Measurements from ENCODE around the gene FHIP2A.

FHIP2A gene

DNA sequence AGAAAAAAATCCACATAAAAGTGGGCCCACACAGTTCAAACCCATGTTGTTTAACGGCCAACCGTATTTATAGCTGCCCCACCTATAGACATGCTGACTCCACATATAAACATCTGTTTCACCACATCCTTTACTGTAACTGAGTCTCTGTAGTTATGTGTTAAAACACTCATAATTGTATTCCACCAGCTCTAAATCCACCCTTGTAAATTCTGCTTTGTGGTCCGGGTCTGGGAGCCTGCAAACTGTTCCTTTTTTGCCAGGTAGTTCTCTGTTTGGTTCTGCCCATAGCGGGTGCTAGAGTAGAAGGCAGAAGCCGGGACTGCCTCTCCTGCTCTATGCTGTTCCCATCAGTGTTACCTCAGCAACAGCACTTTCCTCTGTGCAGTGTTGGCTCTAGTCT lies 20.2 kb upstream of the FHIP2A start:
- H3K27ac ChIP-seq (replicated peaks), result no peak overlapping the region
- H3K4me3 ChIP-seq (replicated peaks; ENCODE audit: insufficient read depth, low read length), result no peak overlapping the region
- no peak for DNase-seq (ENCODE audit: low read depth in 1 of 2, low spot score in 1 of 2)
- H3K27me3 ChIP-seq (ENCODE audit: insufficient read depth, poor library complexity, severe bottlenecking), result peaks cover 5% of the 10 kb centered on the region
- TF ChIP-seq POLR2AphosphoS5 (IDR thresholded peaks at IDR 0.05; ENCODE audit: low read depth), result no peak
- TF ChIP-seq GABPA (IDR thresholded peaks at IDR 0.05; ENCODE audit: low read depth), result no peak
- TF ChIP-seq, protein P1, sequence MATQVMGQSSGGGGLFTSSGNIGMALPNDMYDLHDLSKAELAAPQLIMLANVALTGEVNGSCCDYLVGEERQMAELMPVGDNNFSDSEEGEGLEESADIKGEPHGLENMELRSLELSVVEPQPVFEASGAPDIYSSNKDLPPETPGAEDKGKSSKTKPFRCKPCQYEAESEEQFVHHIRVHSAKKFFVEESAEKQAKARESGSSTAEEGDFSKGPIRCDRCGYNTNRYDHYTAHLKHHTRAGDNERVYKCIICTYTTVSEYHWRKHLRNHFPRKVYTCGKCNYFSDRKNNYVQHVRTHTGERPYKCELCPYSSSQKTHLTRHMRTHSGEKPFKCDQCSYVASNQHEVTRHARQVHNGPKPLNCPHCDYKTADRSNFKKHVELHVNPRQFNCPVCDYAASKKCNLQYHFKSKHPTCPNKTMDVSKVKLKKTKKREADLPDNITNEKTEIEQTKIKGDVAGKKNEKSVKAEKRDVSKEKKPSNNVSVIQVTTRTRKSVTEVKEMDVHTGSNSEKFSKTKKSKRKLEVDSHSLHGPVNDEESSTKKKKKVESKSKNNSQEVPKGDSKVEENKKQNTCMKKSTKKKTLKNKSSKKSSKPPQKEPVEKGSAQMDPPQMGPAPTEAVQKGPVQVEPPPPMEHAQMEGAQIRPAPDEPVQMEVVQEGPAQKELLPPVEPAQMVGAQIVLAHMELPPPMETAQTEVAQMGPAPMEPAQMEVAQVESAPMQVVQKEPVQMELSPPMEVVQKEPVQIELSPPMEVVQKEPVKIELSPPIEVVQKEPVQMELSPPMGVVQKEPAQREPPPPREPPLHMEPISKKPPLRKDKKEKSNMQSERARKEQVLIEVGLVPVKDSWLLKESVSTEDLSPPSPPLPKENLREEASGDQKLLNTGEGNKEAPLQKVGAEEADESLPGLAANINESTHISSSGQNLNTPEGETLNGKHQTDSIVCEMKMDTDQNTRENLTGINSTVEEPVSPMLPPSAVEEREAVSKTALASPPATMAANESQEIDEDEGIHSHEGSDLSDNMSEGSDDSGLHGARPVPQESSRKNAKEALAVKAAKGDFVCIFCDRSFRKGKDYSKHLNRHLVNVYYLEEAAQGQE (IDR thresholded peaks at IDR 0.05; ENCODE audit: insufficient replicate concordance, low read depth), result no peak
- no peak for TF ChIP-seq SPI1 (IDR thresholded peaks at IDR 0.05; ENCODE audit: borderline replicate concordance, low read depth)
- no peak for TF ChIP-seq CTCF (IDR thresholded peaks at IDR 0.05; ENCODE audit: insufficient read depth, low read length)

DNA sequence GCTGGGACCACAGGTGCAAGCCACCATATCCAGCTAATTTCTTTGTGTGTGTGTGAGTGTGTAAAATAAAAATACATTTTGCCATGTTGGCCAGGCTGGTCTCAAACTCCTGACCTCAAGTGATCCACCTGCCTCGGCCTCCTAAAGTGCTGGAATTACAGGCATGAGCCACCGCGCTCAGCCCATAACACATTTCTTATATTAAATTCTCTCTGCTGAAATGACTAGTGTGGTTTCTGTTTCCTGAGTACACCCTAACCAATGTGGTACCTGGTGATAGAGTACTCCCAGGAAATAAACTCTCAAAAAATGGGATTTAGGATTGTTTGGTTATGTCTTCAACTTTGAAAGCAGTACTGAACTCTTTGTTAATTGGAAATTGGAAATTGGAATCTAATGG lies 19.4 kb upstream of the FHIP2A start:
- no peak for TF ChIP-seq SPI1 (IDR thresholded peaks at IDR 0.05; ENCODE audit: borderline replicate concordance, low read depth)
- no peak for DNase-seq (ENCODE audit: low read depth in 1 of 2, low spot score in 1 of 2)
- H3K27ac ChIP-seq (replicated peaks), result no peak overlapping the region
- H3K27me3 ChIP-seq (ENCODE audit: insufficient read depth, poor library complexity, severe bottlenecking), result peaks cover 5% of the 10 kb centered on the region
- no peak overlapping the region for H3K4me3 ChIP-seq (replicated peaks; ENCODE audit: insufficient read depth, low read length)

DNA sequence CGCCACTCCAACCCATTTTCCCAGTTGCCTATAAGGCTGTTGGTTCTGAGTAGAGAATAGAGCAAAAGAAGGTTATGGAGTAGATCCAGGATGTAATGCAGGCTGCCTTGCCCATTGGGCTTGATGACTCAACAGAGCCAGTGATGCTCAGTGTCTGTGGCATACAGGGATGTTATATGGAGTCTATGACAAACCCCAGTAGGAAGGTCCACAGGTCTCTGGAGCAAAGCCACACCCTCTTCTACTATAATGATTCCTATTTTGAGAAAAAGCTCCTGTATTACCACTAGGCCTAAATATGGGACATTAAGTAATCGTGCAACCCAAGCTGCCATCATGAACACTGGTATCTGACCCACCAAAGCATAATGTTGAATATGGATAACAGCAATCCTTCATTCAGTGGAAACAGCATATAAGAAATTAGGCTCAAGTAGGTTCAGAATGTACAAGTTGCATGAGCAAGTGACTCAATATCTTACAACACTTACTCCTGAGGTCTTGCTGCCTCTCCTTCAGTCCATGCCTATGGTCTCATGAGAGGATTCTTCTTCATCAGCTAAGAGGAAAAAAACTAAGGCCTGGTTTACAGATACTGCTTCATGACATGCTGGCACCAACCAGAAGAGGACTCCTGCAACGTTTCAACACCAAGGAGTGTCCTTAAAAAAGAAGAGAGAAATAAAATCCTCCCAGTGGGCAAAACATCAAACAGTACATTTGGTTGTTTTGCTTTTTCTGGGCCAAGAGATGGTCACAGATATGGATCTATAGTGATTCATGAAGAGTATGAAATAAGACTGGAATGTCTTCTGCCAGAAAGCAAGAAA lies 14.8 kb upstream of the FHIP2A start:
- Histone ChIP-seq H3K4me3 (replicated peaks; ENCODE audit: insufficient read depth, low read length) (no peak overlapping the region), H3K27ac (replicated peaks) (no peak overlapping the region), H3K27me3 (ENCODE audit: insufficient read depth, poor library complexity, severe bottlenecking) (no peaks in the 10 kb centered on the region)
- DNase-seq (ENCODE audit: low read depth in 1 of 2, low spot score in 1 of 2), result no peak
- TF ChIP-seq, protein P1 (IDR thresholded peaks at IDR 0.05; ENCODE audit: insufficient replicate concordance, low read depth), result no peak
- no peak for TF ChIP-seq GABPA (IDR thresholded peaks at IDR 0.05; ENCODE audit: low read depth)
- TF ChIP-seq SPI1 (IDR thresholded peaks at IDR 0.05; ENCODE audit: borderline replicate concordance, low read depth), result no peak
- no peak for TF ChIP-seq POLR2AphosphoS5 (IDR thresholded peaks at IDR 0.05; ENCODE audit: low read depth)
- no peak for TF ChIP-seq CTCF (IDR thresholded peaks at IDR 0.05; ENCODE audit: insufficient read depth, low read length)

DNA sequence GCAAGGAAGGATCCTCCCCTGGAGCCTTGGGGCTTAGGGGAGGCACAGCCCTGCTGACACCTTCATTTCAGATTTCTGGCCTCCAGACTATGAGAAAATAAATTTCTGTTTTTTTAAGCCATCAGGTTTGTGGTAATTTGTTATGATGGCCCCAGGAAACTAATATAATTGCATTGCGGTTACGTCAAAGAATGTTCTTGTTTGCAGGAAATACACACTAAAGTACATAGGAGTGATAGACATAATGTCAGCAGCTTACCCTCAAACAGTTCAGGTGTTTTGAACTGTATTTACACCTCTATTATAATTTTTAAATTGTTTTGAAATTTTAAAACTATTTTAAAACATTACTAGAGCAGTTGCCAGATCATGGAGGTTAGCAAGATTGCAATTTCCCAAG lies 12.6 kb upstream of the FHIP2A start:
- no peak overlapping the region for H3K4me3 ChIP-seq (replicated peaks; ENCODE audit: insufficient read depth, low read length)
- H3K27ac ChIP-seq (replicated peaks), result no peak overlapping the region
- H3K27me3 ChIP-seq (ENCODE audit: insufficient read depth, poor library complexity, severe bottlenecking), result no peaks in the 10 kb centered on the region
- TF ChIP-seq SPI1 (IDR thresholded peaks at IDR 0.05; ENCODE audit: borderline replicate concordance, low read depth) (no peak), CTCF (IDR thresholded peaks at IDR 0.05; ENCODE audit: insufficient read depth, low read length) (no peak), POLR2AphosphoS5 (IDR thresholded peaks at IDR 0.05; ENCODE audit: low read depth) (no peak), GABPA (IDR thresholded peaks at IDR 0.05; ENCODE audit: low read depth) (no peak)
- DNase-seq (ENCODE audit: low read depth in 1 of 2, low spot score in 1 of 2), result no peak
